Duodenal mucosa (tissue), 2 donors: ENCODE data around the gene MPP2.

Experiments
- H3K27ac ChIP-seq: one replicate; pipeline ENCODE4 v1.7.0; 2013; ENCODE audit warnings: low read depth, low read length
- H3K27me3 ChIP-seq, 2 donors: one replicate each; pipeline ENCODE4 v1.7.0; 2013; ENCODE audit warnings: low read length in 2 of 2, control low read depth in 1 of 2; ENCODE audit not compliant: insufficient read depth in 2 of 2, control insufficient read depth in 1 of 2
- H3K36me3 ChIP-seq, 2 donors: one replicate each; pipeline ENCODE4 v1.7.0; 2013; ENCODE audit warnings: low read length in 2 of 2, control low read depth in 1 of 2; ENCODE audit not compliant: insufficient read depth in 2 of 2, control insufficient read depth in 1 of 2
- H3K4me1 ChIP-seq, 2 donors: one replicate each; pipeline ENCODE4 v1.7.0; 2013; ENCODE audit warnings: low read length in 2 of 2, control low read depth in 1 of 2; ENCODE audit not compliant: insufficient read depth in 2 of 2, control insufficient read depth in 1 of 2
- H3K4me3 ChIP-seq, 2 donors: one replicate each; pipeline ENCODE4 v1.7.0; 2013; ENCODE audit warnings: low read length in 2 of 2, low read depth in 1 of 2
- H3K9ac ChIP-seq, 2 donors: one replicate each; pipeline ENCODE4 v1.7.0; 2013; ENCODE audit warnings: low read length in 2 of 2, low read depth in 1 of 2
- H3K9me3 ChIP-seq, 2 donors: one replicate each; pipeline ENCODE4 v1.7.0; 2013; ENCODE audit warnings: low read length in 2 of 2, control low read depth in 1 of 2; ENCODE audit not compliant: control insufficient read depth in 1 of 2

Gene MPP2

DNA sequence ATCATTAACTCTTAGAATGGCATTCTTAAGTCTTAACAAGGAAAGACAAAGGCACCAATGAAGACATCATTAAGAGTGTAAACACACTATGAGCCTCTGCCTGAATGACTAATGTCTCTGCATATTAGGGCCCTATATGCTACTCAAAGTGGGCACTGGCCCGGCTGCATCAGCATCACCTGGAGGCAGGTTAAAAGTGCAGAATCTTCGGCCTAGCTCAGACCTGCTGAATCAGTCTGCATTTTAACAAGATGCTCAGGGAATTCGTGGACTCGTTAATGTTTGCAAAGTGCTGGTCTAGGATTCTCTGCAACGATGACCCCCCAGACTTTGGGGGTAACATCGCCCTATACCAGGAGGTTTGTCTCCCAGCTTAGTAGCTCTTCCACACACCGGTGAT lies 81.1 kb downstream of the MPP2 start:
- Histone ChIP-seq H3K9me3 (no peaks in the 10 kb centered on the region), H3K27ac (no peak overlapping the region), H3K36me3 (peaks cover 0 to 4% of the 10 kb centered on the region in 2 donors), H3K4me3 (no peak overlapping the region), H3K27me3 (no peaks in the 10 kb centered on the region), H3K9ac (no peak overlapping the region), H3K4me1 (peaks cover 7 to 16% of the 10 kb centered on the region in 2 donors)

DNA sequence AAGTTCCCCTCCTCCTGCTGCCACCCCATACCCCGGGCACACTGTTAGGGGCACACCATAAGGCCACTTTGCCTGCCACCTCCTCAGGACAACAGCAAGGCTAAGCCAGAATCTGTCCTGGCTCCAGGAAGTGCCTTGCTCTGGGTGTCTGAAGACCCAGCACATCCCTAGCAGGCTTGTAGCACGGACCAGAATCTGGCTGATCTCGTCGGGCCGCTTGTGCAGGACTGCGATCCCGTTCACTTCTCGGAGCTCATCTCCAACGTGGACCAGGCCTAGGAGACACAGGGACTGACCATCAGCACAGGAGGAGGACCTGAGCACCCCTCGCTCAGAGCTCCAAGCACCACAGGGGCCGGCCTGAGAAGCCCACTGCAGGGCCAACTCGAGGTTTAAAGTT lies 81.8 kb downstream of the MPP2 start:
- no peaks in the 10 kb centered on the region for H3K27me3 ChIP-seq
- H3K4me1 ChIP-seq = peaks cover 7 to 16% of the 10 kb centered on the region in 2 donors
- H3K4me3 ChIP-seq = no peak overlapping the region
- no peak overlapping the region for H3K27ac ChIP-seq
- H3K9me3 ChIP-seq = no peaks in the 10 kb centered on the region
- peaks cover 0 to 4% of the 10 kb centered on the region in 2 donors for H3K36me3 ChIP-seq
- no peak overlapping the region for H3K9ac ChIP-seq
